Neural progenitor cell (in vitro differentiated cells): ENCODE measurements around the gene ARMC9. TPM values are rescaled to one million over a fixed set of nuclear protein-coding genes. Genes with fewer than 3 reads are reported as not detected.

Experiments
- DNase-seq: peaks from one replicate; pipeline ENCODE4 v3.0.0-alpha.2; 2016; ENCODE audit warnings: low spot score
- H2AFZ ChIP-seq: fragments of 200-600 bp; sonication (generic); replicated peaks from 2 replicates; pipeline ENCODE4 v1.6.1; 2016; ENCODE audit warnings: antibody characterized with exemption
- H3F3A ChIP-seq: fragments of 200-600 bp; sonication (generic); 2 replicates; pipeline ENCODE4 v1.6.1; 2016; ENCODE audit warnings: antibody characterized with exemption, low read depth
- H3K27ac ChIP-seq: fragments of 200-600 bp; sonication (generic); 2 replicates; pipeline ENCODE4 v1.5.1; 2016; ENCODE audit warnings: mild to moderate bottlenecking
- H3K27me3 ChIP-seq: fragments of 200-600 bp; sonication (generic); 2 replicates; pipeline ENCODE4 v1.6.1; 2016; ENCODE audit warnings: mild to moderate bottlenecking, moderate library complexity
- H3K36me3 ChIP-seq: fragments of 200-600 bp; sonication (generic); 2 replicates; pipeline ENCODE4 v1.5.1; 2016
- H3K4me1 ChIP-seq: fragments of 200-600 bp; sonication (generic); 2 replicates; pipeline ENCODE4 v1.6.1; 2016; ENCODE audit warnings: mixed run types
- H3K4me2 ChIP-seq: fragments of 200-600 bp; sonication (generic); 2 replicates; pipeline ENCODE4 v1.6.1; 2016
- H3K4me3 ChIP-seq: fragments of 200-600 bp; sonication (generic); 2 replicates; pipeline ENCODE4 v1.5.1; 2016
- H3K79me2 ChIP-seq: fragments of 200-600 bp; sonication (generic); 2 replicates; pipeline ENCODE4 v1.6.1; 2016; ENCODE audit warnings: low read depth
- H3K9ac ChIP-seq: fragments of 200-600 bp; sonication (generic); 2 replicates; pipeline ENCODE4 v1.6.1; 2016
- H3K9me3 ChIP-seq: fragments of 200-600 bp; sonication (generic); 2 replicates; pipeline ENCODE4 v1.5.1; 2016; ENCODE audit warnings: low read depth
- H4K20me1 ChIP-seq: fragments of 200-600 bp; sonication (generic); 2 replicates; pipeline ENCODE4 v1.6.1; 2016; ENCODE audit warnings: low read depth
- H3K27ac Mint-ChIP-seq: 3 replicates; pipeline ENCODE4 v1.8.0; 2021; ENCODE audit warnings: mixed read lengths
- H3K27me3 Mint-ChIP-seq: 2 replicates; pipeline ENCODE4 v1.8.0; 2022; ENCODE audit warnings: low read depth, mild to moderate bottlenecking, inconsistent platforms, moderate library complexity, mixed read lengths; ENCODE audit not compliant: insufficient read depth
- H3K36me3 Mint-ChIP-seq: 3 replicates; pipeline ENCODE4 v1.8.0; 2021; ENCODE audit warnings: mixed read lengths
- H3K4me1 Mint-ChIP-seq: 3 replicates; pipeline ENCODE4 v1.8.0; 2021; ENCODE audit warnings: mixed read lengths
- H3K4me3 Mint-ChIP-seq: 3 replicates; pipeline ENCODE4 v1.8.0; 2021; ENCODE audit warnings: mild to moderate bottlenecking, moderate library complexity, mixed read lengths
- H3K9me3 Mint-ChIP-seq: 3 replicates; pipeline ENCODE4 v1.8.0; 2020; ENCODE audit warnings: mixed read lengths
- EZH2 ChIP-seq: fragments of 200-600 bp; sonication (generic); IDR thresholded peaks from 2 replicates; pipeline ENCODE4 v1.6.1; 2017; ENCODE audit warnings: antibody characterized with exemption, mild to moderate bottlenecking, moderate library complexity
- EZH2phosphoT487 ChIP-seq: fragments of 200-600 bp; sonication (generic); IDR thresholded peaks from 2 replicates; pipeline ENCODE4 v1.6.1; 2017; ENCODE audit warnings: antibody characterized with exemption
- total RNA-seq: library from RNA; depleted of rRNA; stranded (reverse); fragments of >200 nt; gene quantifications from 2 replicates; pipeline ENCODE4 v1.2.3, GENCODE V29; 2015; ENCODE audit warnings: low replicate concordance
- TF ChIP-seq, protein P1 (sequence below): fragments of 200-600 bp; sonication (generic); IDR thresholded peaks from 2 replicates; pipeline ENCODE4 v1.5.1; 2017; ENCODE audit warnings: antibody characterized with exemption, mild to moderate bottlenecking

Gene ARMC9
- total RNA-seq, 1 donor from 2014 or later: 45.8 TPM

DNA sequence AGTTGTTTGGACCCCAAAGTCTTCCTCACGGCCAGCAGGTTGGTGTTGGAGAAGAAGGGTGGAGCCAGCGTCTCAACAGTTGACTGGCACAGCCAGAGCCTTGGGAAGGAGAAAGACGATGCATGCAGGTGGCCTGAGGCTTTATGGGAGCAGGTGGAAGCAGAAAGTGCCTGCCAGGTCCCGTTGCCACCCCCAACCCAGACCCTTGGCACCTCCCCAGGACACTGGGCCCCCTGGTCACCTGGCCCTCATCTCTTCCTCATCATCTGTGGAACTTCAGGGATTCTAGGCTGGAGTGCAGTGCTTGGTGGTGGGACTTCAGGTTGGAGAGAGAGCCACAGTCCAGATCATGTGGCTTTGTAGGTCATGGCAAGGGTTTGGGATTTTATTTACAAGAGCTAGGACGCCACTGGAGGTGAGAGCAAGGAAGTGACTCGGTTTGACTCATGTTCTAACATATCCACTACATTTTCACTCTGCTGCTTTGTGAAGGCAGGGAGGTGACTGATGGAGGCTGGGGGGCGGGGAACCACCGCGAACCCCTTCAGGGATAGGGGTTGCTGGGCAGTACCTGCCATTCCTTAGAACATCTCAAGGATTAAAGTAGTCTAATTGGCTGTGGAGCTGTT, 134.6 kb downstream of the ARMC9 start:
- no peak overlapping the region for H3K4me3 ChIP-seq
- no peak overlapping the region for H3K27ac Mint-ChIP-seq
- H3K36me3 Mint-ChIP-seq: peaks cover 29% of the 10 kb centered on the region
- H2AFZ ChIP-seq: no peak overlapping the region
- no peak overlapping the region for H3K9ac ChIP-seq
- H3K4me1 ChIP-seq: no peaks in the 10 kb centered on the region
- H3K27me3 Mint-ChIP-seq: peaks cover 2% of the 10 kb centered on the region
- no peaks in the 10 kb centered on the region for H3K36me3 ChIP-seq
- no peak overlapping the region for H3K4me3 Mint-ChIP-seq
- H3F3A ChIP-seq: no peaks in the 10 kb centered on the region
- TF ChIP-seq, protein P1, sequence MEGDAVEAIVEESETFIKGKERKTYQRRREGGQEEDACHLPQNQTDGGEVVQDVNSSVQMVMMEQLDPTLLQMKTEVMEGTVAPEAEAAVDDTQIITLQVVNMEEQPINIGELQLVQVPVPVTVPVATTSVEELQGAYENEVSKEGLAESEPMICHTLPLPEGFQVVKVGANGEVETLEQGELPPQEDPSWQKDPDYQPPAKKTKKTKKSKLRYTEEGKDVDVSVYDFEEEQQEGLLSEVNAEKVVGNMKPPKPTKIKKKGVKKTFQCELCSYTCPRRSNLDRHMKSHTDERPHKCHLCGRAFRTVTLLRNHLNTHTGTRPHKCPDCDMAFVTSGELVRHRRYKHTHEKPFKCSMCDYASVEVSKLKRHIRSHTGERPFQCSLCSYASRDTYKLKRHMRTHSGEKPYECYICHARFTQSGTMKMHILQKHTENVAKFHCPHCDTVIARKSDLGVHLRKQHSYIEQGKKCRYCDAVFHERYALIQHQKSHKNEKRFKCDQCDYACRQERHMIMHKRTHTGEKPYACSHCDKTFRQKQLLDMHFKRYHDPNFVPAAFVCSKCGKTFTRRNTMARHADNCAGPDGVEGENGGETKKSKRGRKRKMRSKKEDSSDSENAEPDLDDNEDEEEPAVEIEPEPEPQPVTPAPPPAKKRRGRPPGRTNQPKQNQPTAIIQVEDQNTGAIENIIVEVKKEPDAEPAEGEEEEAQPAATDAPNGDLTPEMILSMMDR: no peak
- no peak for TF ChIP-seq EZH2
- TF ChIP-seq EZH2phosphoT487: no peak
- H3K9me3 Mint-ChIP-seq: no peaks in the 10 kb centered on the region
- H3K27ac ChIP-seq: no peak overlapping the region
- H3K27me3 ChIP-seq: no peaks in the 10 kb centered on the region
- H4K20me1 ChIP-seq: no peaks in the 10 kb centered on the region
- no peak for DNase-seq
- H3K79me2 ChIP-seq: no peaks in the 10 kb centered on the region
- H3K9me3 ChIP-seq: no peaks in the 10 kb centered on the region
- H3K4me1 Mint-ChIP-seq: no peaks in the 10 kb centered on the region
- H3K4me2 ChIP-seq: no peak overlapping the region

DNA sequence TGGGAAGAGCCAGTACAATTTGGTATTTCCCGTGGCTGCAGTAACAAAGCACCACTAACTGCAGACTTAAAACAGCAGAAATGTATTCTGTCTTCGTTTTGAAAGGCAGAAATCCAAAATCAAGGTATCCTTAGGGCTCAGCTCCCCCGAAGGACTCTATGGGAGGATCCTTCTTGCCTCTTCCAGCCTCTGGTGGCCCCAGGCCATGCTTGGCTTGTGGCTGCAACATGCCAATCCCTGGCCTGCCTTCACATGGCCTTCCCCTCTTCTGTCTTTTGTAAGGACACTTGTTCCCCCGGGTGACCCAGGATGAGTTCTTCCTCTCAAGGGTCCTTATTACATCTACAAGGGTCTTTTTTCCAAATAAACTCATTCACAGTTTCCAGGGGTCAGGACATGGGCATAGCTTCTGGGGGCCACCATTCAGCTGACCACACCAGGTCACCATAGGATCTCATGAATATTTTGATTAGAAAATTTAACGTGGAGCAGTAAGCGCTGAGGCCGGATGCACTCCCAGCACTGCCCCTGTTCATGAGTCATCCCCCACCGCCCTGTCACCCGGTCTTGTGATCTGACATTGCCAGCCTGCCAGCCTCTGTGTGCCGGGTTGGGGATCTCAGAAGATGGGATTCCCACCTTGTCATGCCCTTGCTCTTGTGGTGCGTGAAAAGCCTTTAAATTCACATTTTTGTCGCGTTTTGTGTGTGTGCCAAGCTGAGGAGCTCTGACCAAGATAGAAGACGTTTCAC, 135.9 kb downstream of the ARMC9 start:
- H3K27ac Mint-ChIP-seq: no peak overlapping the region
- no peak overlapping the region for H3K4me3 Mint-ChIP-seq

DNA sequence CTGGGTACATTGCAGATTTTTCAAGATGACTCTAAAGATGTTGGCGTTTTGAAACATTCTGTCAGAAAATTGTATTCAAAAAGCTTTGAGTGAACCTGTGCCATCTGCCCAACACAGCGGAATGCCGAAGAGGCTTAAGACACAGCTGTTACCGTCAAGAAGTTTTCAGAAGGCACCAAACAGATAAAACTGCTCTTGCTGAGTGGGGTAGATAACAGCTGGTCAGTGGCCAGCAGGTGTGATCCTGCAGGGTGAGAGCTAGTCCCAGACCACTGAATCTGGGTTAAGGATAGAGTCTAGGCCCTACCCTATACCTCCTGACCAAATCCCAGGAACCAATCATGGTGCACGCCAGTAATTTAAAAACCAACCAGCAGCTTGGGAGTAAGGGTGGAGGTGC, 136.6 kb downstream of the ARMC9 start:
- no peak overlapping the region for H3K27ac Mint-ChIP-seq
- H3K4me2 ChIP-seq: no peak overlapping the region
- TF ChIP-seq, protein P1: no peak
- TF ChIP-seq EZH2 (no peak), EZH2phosphoT487 (no peak)

More for the DNA sequence above, 135.9 kb downstream of the ARMC9 start:
- Histone ChIP-seq H3K4me2 (no peak overlapping the region), H3K9me3 (no peaks in the 10 kb centered on the region), H4K20me1 (no peaks in the 10 kb centered on the region), H3K9ac (no peak overlapping the region), H3K4me1 (no peaks in the 10 kb centered on the region), H3K4me3 (no peak overlapping the region), H3K27me3 (no peaks in the 10 kb centered on the region), H3K36me3 (no peaks in the 10 kb centered on the region), H3K27ac (no peak overlapping the region), H3F3A (no peaks in the 10 kb centered on the region), H2AFZ (no peak overlapping the region), H3K79me2 (no peaks in the 10 kb centered on the region)
- H3K27me3 Mint-ChIP-seq: peaks cover 2% of the 10 kb centered on the region
- no peak for DNase-seq
- no peaks in the 10 kb centered on the region for H3K4me1 Mint-ChIP-seq
- TF ChIP-seq EZH2 (no peak), EZH2phosphoT487 (no peak)
- TF ChIP-seq, protein P1: no peak
- H3K36me3 Mint-ChIP-seq: peaks cover 24% of the 10 kb centered on the region
- no peaks in the 10 kb centered on the region for H3K9me3 Mint-ChIP-seq

More for the DNA sequence above, 136.6 kb downstream of the ARMC9 start:
- H4K20me1 ChIP-seq: no peaks in the 10 kb centered on the region
- Mint-ChIP-seq H3K27me3 (peaks cover 2% of the 10 kb centered on the region), H3K9me3 (no peaks in the 10 kb centered on the region), H3K4me3 (no peak overlapping the region), H3K36me3 (peaks cover 22% of the 10 kb centered on the region), H3K4me1 (no peaks in the 10 kb centered on the region)
- no peaks in the 10 kb centered on the region for H3K36me3 ChIP-seq
- H3K4me3 ChIP-seq: no peak overlapping the region
- H3K79me2 ChIP-seq: no peaks in the 10 kb centered on the region
- no peak overlapping the region for H3K27ac ChIP-seq
- H2AFZ ChIP-seq: no peak overlapping the region
- H3K9me3 ChIP-seq: no peaks in the 10 kb centered on the region
- H3K27me3 ChIP-seq: no peaks in the 10 kb centered on the region
- H3K9ac ChIP-seq: no peak overlapping the region
- H3F3A ChIP-seq: no peaks in the 10 kb centered on the region
- H3K4me1 ChIP-seq: no peaks in the 10 kb centered on the region
- no peak for DNase-seq
